Measurements from ENCODE around the gene TMEM163.

- no peak for TF ChIP-seq POLR2A (IDR thresholded peaks at IDR 0.05)
- TF ChIP-seq CTCF (IDR thresholded peaks at IDR 0.05) = no peak
- TF ChIP-seq EP300 (IDR thresholded peaks at IDR 0.05) = no peak
- TF ChIP-seq POLR2AphosphoS5 (IDR thresholded peaks at IDR 0.05) = no peak
Observed at GRCh38 chr2:134766583-134766982, 47.8 kb upstream of the TMEM163 start.
